ENCODE data around the gene ITPR2.
"Not testable (repeated sequence)": the region's sequence is repeated elsewhere in the genome, so short reads cannot be mapped to it uniquely, and the experiment has no call there.

Gene ITPR2

GRCh38 chr12:26551385-26551784 lies 281.6 kb downstream of the ITPR2 start:
- no peak for DNase-seq

- DNase-seq, result no peak
These were observed 284.8 kb downstream of the ITPR2 start for GRCh38 chr12:26548227-26548626.

GRCh38 chr12:26546535-26547314 lies 286.3 kb downstream of the ITPR2 start:
- no peak for DNase-seq

DNA sequence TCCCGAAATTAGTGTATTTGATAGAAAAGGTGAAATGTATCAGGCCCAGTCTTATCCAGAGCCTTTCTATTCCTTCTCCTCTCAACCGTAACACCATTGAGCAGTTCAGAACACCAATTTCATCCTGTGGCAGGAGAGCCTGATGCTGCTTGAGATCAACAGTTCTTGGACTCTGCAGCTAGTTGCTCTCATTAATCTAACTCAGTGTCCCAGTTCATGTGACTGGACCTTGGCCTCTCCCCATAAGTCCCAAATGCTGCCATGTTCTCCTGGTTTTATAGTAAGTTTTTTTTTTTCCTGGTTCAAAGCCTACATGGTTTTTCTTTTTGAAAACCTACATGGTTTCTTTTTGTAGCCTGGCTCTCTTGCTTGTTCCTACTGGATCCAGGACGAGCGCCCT lies 293.9 kb downstream of the ITPR2 start:
- no peak for DNase-seq

DNA sequence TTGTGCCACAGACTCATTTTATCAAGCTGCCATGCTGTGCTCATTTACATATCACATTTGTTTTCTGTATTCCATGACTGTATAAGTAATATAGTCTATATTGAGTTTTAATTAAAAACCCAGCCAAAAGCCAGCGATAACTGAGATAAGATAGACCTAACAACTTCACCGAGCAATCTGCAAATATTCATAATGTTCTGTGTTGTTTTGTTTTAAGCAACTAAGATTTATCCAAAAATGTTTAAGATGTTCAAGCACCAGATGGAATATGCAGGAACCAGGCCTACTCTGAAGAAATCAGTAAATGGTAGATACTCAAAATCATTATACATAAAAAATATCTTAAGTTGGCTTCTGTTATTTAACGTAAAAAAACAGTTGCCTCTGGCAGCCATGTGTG lies 295.3 kb downstream of the ITPR2 start:
- DNase-seq, result no peak

- DNase-seq, result no peak
These were observed 295.9 kb downstream of the ITPR2 start for GRCh38 chr12:26537126-26537525.

DNA sequence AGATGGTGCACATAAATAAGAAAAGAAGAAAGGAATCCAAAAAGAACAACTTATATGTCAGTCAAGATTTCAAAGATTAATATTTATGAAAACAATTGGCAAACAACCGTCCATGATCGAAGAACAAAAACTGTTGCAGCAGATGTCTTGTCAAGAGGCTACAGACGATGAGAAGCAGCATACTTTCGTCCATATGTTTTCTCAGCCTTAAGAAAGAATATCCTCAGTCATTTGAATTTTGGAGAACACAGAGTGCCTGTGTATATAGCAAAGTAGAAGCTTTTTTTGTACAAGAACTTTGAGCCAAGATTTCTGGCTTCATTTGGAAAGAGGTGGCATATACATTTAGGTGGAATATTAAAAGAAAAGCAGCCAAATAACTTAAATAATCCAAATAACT lies 297.2 kb downstream of the ITPR2 start:
- no peak for DNase-seq

- no peak for DNase-seq
These were observed 298.9 kb downstream of the ITPR2 start for GRCh38 chr12:26534071-26534470.

GRCh38 chr12:26533211-26533610 lies 299.8 kb downstream of the ITPR2 start:
- no peak for DNase-seq

DNA sequence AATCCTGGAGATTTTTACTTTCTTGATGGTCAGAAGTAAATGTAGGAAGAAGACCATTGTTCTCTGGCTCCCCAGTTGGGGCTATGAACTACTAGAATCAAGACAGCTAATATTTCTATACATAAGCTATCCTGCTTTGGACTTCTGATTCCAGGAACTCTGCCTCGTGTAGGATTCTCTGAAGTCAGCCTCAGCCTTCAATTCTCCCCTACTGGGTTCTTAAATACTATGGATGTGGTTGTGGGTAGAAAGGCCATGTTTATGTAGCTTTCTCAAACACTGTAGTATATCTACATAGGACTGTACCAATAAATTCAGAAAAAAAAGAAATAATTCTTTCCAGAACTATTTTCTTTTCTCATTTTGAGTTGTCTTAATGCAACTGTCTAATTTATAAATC lies 302.5 kb downstream of the ITPR2 start:
- DNase-seq, result no peak

- DNase-seq, result no peak
These were observed 304.1 kb downstream of the ITPR2 start for GRCh38 chr12:26528943-26529342.

DNA sequence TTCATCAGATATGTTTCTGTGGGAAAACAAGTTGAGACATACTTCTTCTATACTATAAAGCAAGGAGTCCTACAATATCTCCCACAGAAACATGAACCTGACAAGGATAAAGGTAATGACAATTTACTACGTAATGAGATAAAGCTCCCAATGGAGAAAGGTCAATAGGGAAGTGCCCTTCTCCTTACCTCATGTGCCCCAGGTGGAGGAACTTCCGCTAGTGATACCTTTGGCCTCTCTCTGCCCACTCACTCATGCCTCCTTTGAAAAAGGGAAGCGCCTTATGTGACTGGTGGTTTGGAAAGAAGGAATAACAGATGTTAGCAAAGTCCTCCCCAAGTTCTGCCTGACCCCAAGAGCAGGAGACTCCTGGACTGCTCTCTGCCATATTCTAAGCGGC lies 305.3 kb downstream of the ITPR2 start:
- DNase-seq, result no peak

DNA sequence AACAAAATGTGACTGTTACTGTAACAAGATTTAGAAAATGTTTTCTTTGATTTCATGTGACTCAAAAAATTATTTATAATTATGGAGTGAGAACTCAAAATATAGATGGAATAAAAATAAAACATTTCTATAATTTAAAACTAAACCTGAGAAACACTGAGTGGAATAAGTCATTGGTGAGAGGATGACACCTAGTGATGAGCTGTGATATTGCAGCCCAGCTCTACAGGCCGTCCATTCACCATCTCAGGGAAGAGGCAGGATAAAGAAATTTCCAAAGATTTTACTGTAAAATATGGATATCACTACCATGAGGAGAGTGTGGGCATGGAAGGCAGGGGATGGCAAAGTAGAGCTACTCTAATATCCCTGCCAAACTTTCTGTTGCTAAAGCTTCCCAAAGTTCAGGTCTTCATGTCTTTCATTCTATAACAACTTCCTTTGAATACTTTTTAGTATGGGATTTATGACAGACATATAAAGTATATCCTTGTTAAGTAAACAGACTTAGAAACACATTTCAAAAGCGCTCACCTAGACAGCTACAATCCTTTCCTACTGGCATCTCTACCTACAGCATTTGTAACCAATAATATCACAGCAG lies 308.0 kb downstream of the ITPR2 start:
- DNase-seq, result no peak

GRCh38 chr12:26523708-26524150 lies 309.3 kb downstream of the ITPR2 start:
- no peak for DNase-seq

DNA sequence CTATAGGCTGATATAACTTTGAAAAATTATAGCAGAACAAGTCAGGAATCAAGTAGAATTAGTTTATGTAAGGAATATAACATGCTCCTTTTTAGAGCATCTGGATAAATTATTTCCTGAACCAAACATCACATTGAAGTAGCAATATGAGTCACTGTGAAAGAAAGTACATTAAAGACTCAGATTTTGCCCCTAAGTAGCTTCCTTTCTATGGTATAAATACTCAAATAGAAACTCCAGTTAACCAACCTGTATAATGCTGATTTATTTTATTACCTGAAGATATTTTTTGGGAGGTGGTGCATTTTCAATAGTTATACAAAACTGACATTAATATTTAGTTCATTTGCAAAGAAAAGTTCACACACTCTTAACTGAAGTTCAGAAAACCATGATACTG lies 312.1 kb downstream of the ITPR2 start:
- no peak for DNase-seq

- no peak for DNase-seq
These were observed 312.9 kb downstream of the ITPR2 start for GRCh38 chr12:26520109-26520508.

GRCh38 chr12:26519462-26519861 lies 313.5 kb downstream of the ITPR2 start:
- no peak for DNase-seq

- not testable (repeated sequence) for DNase-seq
These were observed 315.7 kb downstream of the ITPR2 start for GRCh38 chr12:26517320-26517719.

DNA sequence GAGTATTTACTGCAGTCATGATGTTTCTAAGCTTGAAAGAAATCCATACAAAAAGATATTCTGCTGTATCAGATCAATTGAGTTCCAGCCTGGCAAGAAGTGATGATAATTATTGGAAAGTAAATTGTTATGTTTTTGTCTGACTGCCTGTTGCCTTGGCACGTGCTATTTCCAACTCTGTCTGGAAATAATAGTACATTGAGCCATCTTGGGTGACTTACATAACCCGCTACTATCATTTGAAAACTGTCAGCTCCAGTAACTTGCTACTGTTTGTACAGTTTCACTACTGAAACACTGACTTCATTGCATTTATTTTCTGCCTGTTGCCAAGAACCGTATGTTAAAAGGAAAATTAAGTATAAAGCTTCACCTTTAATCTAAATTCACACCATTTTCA lies 318.6 kb downstream of the ITPR2 start:
- DNase-seq, result no peak

DNA sequence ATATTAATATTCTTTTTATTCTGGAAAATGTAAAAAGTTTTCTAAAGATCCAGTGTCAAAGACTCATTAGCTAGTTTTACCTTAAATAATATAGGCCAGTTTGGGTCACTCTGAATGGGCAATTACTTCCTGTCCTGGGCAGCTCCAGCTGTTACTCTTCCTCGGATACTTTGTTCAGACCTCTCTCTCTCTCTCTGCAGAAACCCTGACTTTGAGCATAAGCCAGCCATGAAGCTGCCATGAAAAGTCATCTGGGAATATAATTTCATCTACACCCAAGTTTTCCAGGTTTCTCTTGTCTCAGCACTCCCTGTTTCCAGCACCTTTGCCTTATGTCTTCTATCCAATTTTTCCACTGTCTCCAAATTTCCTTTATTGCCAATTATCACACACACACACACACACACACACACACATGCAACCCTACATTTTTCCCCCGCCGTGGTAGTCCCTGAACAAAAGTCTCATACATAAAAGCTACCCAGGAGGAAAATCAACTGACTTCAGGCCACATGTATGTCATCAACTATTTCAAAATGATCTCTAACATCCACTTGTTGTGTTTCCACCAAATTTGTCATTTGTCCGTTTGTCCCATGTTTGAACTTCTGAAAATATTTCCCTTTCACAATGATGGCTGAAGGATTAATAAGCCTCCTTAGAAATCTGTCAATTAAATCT lies 319.5 kb downstream of the ITPR2 start:
- DNase-seq, result no peak

GRCh38 chr12:26512213-26512612 lies 320.8 kb downstream of the ITPR2 start:
- no peak for DNase-seq

- no peak for DNase-seq
These were observed 322.7 kb downstream of the ITPR2 start for GRCh38 chr12:26510354-26510674.

GRCh38 chr12:26507613-26508012 lies 325.4 kb downstream of the ITPR2 start:
- DNase-seq, result no peak

- no peak for DNase-seq
These were observed 332.9 kb downstream of the ITPR2 start for GRCh38 chr12:26499979-26500640.

Measured in NCI-H748 treated with DMSO at 0.1 percent for 48 hours (cell line).